Loucy (cell line): ENCODE results near the gene ZNF865.

Source experiments
- EZH2phosphoT487 ChIP-seq: fragments of 200-600 bp; IDR thresholded peaks from 2 replicates; pipeline ENCODE4 v1.6.1; 2018; ENCODE audit warnings: antibody characterized with exemption, mild to moderate bottlenecking, moderate library complexity, borderline replicate concordance
- TF ChIP-seq, protein P1 (sequence below): fragments of 200-600 bp; sonication (generic); conservative IDR thresholded peaks from 2 replicates; pipeline ENCODE4 v1.5.1; 2014; ENCODE audit warnings: mild to moderate bottlenecking, antibody characterized with exemption, low read length

DNA sequence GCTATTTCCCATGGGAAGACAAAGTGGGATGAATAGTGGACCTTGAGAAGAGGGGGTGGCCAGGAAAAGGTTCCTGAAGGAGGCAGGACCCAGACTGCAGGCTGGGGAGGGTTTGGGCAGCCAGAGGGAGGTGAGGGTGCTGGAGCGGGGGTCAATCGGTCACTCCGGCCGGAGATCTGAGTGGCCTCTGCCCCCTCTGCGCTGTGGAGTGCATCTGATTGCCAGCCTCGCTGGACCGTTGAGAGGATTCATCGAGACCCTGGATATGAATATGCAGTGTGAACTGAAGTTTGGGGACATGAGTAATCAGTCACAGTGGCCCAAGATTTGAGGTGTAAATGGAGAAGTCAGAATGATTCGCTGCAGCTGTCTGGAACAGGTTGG lies 29.9 kb downstream of the ZNF865 start:
- TF ChIP-seq EZH2phosphoT487, result no peak
- TF ChIP-seq, protein P1, sequence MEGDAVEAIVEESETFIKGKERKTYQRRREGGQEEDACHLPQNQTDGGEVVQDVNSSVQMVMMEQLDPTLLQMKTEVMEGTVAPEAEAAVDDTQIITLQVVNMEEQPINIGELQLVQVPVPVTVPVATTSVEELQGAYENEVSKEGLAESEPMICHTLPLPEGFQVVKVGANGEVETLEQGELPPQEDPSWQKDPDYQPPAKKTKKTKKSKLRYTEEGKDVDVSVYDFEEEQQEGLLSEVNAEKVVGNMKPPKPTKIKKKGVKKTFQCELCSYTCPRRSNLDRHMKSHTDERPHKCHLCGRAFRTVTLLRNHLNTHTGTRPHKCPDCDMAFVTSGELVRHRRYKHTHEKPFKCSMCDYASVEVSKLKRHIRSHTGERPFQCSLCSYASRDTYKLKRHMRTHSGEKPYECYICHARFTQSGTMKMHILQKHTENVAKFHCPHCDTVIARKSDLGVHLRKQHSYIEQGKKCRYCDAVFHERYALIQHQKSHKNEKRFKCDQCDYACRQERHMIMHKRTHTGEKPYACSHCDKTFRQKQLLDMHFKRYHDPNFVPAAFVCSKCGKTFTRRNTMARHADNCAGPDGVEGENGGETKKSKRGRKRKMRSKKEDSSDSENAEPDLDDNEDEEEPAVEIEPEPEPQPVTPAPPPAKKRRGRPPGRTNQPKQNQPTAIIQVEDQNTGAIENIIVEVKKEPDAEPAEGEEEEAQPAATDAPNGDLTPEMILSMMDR, result no peak
